Parathyroid adenoma (tissue), 2 donors: Measurements from ENCODE around the gene UTP25.
"Not testable (repeated sequence)": the region's sequence is repeated elsewhere in the genome, so short reads cannot be mapped to it uniquely, and the experiment has no call there.

Source experiments
- H2AFZ ChIP-seq: fragments of 300-600 bp; sonication (generic); one replicate; pipeline ENCODE4 v1.7.0; 2017; ENCODE audit warnings: antibody characterized with exemption, mild to moderate bottlenecking
- H3K27ac ChIP-seq: fragments of 300-600 bp; sonication (generic); one replicate; pipeline ENCODE4 v1.7.0; 2017
- H3K27me3 ChIP-seq: fragments of 300-600 bp; sonication (generic); one replicate; pipeline ENCODE4 v1.7.0; 2017; ENCODE audit warnings: low read length; ENCODE audit not compliant: control insufficient read depth, insufficient read depth
- H3K36me3 ChIP-seq: fragments of 300-600 bp; sonication (generic); one replicate; pipeline ENCODE4 v1.7.0; 2017; ENCODE audit warnings: low read length; ENCODE audit not compliant: control insufficient read depth, insufficient read depth
- H3K4me1 ChIP-seq: fragments of 300-600 bp; sonication (generic); one replicate; pipeline ENCODE4 v1.7.0; 2017; ENCODE audit warnings: control low read depth
- H3K4me2 ChIP-seq: fragments of 300-600 bp; sonication (generic); one replicate; pipeline ENCODE4 v1.7.0; 2017; ENCODE audit warnings: low read length
- H3K4me3 ChIP-seq: fragments of 300-600 bp; sonication (generic); one replicate; pipeline ENCODE4 v1.7.0; 2017; ENCODE audit warnings: low read depth, low read length
- H3K79me2 ChIP-seq: fragments of 300-600 bp; sonication (generic); one replicate; pipeline ENCODE4 v1.7.0; 2017; ENCODE audit warnings: control low read depth
- H3K9ac ChIP-seq: fragments of 300-600 bp; sonication (generic); one replicate; pipeline ENCODE4 v1.7.0; 2017; ENCODE audit warnings: mild to moderate bottlenecking
- H3K9me3 ChIP-seq: fragments of 300-600 bp; sonication (generic); one replicate; pipeline ENCODE4 v1.7.0; 2017; ENCODE audit warnings: low read length; ENCODE audit not compliant: control insufficient read depth
- TF ChIP-seq, protein P1 (sequence below): fragments of 300-600 bp; sonication (generic); IDR thresholded peaks from one replicate; pipeline ENCODE4 v1.7.0; 2017; ENCODE audit warnings: antibody characterized with exemption, mild to moderate bottlenecking
- donor health status: primary hyperparathyroidism.

The UTP25 gene

DNA sequence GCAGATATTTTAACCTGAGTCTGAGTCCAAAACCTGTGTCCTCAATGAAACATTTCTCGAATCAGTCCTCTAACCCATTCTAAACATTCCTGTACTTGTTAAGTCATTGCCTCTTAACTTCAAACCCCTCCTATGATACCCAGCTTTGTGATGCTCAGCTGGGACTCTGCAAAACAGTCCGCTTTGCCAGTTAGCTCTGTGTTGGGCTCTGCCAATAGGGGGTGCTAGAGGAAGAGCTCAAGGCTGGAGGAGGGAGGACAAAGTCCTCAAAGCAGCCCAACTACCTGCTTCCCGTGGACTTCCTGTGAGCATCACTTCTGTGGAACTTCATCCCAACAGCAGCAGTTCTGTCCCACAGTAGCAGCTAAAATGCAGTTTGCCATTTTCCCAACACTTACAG is 72.2 kb downstream of the UTP25 start:
- no peaks in the 10 kb centered on the region for H3K4me1 ChIP-seq
- no peaks in the 10 kb centered on the region for H3K9me3 ChIP-seq
- no peak overlapping the region for H2AFZ ChIP-seq
- H3K36me3 ChIP-seq: no peaks in the 10 kb centered on the region
- TF ChIP-seq, protein P1, sequence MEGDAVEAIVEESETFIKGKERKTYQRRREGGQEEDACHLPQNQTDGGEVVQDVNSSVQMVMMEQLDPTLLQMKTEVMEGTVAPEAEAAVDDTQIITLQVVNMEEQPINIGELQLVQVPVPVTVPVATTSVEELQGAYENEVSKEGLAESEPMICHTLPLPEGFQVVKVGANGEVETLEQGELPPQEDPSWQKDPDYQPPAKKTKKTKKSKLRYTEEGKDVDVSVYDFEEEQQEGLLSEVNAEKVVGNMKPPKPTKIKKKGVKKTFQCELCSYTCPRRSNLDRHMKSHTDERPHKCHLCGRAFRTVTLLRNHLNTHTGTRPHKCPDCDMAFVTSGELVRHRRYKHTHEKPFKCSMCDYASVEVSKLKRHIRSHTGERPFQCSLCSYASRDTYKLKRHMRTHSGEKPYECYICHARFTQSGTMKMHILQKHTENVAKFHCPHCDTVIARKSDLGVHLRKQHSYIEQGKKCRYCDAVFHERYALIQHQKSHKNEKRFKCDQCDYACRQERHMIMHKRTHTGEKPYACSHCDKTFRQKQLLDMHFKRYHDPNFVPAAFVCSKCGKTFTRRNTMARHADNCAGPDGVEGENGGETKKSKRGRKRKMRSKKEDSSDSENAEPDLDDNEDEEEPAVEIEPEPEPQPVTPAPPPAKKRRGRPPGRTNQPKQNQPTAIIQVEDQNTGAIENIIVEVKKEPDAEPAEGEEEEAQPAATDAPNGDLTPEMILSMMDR: peak; percentile 18
- H3K79me2 ChIP-seq: no peaks in the 10 kb centered on the region
- H3K4me3 ChIP-seq: no peak overlapping the region
- H3K4me2 ChIP-seq: no peak overlapping the region
- H3K27me3 ChIP-seq: no peaks in the 10 kb centered on the region
- H3K27ac ChIP-seq: no peak overlapping the region
- no peak overlapping the region for H3K9ac ChIP-seq

DNA sequence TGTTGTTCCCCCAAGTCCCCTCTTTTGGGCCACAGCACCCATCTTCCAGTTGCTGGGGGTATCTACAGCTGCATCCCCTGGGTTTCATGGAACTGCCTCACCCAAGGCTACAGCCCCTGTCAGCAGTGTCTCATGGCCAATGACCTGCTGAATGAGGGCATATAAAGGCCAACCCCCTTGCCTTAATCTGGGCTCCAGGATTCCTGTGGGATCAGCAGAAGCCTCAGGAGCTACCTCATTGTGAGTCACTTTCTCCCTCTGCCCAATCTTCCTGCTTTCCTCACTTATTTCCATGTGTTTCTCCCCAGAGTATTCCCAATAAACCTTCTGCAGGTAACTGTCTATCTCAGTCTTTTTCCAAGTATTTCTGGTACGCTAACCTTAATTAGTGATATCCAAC is 73.0 kb downstream of the UTP25 start:
- Histone ChIP-seq H3K9me3 (no peaks in the 10 kb centered on the region), H3K27ac (no peak overlapping the region), H3K4me3 (no peak overlapping the region), H3K27me3 (no peaks in the 10 kb centered on the region), H3K4me1 (no peaks in the 10 kb centered on the region), H3K36me3 (no peaks in the 10 kb centered on the region), H2AFZ (no peak overlapping the region), H3K79me2 (no peaks in the 10 kb centered on the region), H3K9ac (no peak overlapping the region), H3K4me2 (no peak overlapping the region)
- TF ChIP-seq, protein P1: no peak

DNA sequence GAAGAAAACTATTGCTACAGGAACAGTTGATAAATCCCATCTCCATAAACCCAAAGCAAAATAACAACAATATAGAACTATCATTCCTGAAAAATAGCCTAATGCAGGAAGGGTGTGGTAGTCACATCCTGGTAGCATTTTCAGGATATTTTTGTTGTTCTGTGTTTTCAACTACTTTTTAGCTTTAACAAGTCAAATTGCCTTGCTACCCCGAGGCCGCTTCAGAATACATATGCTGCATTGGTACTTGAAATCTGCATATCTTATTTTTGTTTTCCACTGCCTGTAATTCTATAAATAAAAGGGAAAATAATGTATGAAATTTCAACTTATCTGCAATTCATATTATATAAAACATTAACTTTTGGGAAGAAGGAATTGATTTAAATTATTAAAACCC is 73.4 kb downstream of the UTP25 start:
- H3K27ac ChIP-seq: no peak overlapping the region
- TF ChIP-seq, protein P1: no peak
- no peaks in the 10 kb centered on the region for H3K4me1 ChIP-seq
- H3K9ac ChIP-seq: no peak overlapping the region
- H2AFZ ChIP-seq: no peak overlapping the region
- H3K79me2 ChIP-seq: no peaks in the 10 kb centered on the region
- H3K27me3 ChIP-seq: no peaks in the 10 kb centered on the region
- no peaks in the 10 kb centered on the region for H3K36me3 ChIP-seq
- H3K4me2 ChIP-seq: no peak overlapping the region
- H3K9me3 ChIP-seq: no peaks in the 10 kb centered on the region
- no peak overlapping the region for H3K4me3 ChIP-seq

DNA sequence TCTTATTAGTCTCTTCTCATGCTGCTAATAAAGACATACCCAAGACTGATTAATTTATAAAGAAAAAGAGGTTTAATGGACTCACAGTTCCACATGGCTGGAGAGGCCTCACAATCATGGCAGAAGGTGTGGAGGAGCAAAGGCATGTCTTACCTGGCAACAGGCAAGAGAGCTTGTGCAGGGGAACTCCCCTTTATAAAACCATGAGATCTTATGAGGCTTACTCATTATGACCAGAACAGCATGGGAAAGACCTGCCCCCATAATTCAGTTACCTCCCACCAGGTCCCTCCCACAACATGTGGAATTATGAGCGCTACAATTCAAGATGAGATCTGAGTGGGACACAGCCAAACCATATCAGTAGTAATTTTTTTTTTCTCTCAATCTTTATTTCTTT is 77.0 kb downstream of the UTP25 start:
- not testable (repeated sequence) for H2AFZ ChIP-seq, H3K4me1 ChIP-seq, H3K4me2 ChIP-seq, H3K9me3 ChIP-seq, H3K27ac ChIP-seq, H3K79me2 ChIP-seq, H3K27me3 ChIP-seq, H3K4me3 ChIP-seq, H3K36me3 ChIP-seq, H3K9ac ChIP-seq
